Stimulated activated memory B cell treated with anti-CD40 and anti-IgM and Interleukin-4, amounts not matched to agents 10 μg/mL and 1 μg/mL and 100 μg/mL, for 72 hours (primary cell): Measurements from ENCODE around the gene MRAP.

ENCODE experiments used
- ATAC-seq: fragments of 150-1000 bp; cut with Tn5 transposase; 2 replicates; pipeline ENCODE4 v1.10.0; 2021
- H3K27ac Mint-ChIP-seq: one replicate; pipeline ENCODE4 v1.8.0; 2022; ENCODE audit warnings: mild to moderate bottlenecking, mixed read lengths
- H3K27me3 Mint-ChIP-seq: one replicate; pipeline ENCODE4 v1.8.0; 2022; ENCODE audit warnings: mixed read lengths
- H3K36me3 Mint-ChIP-seq: one replicate; pipeline ENCODE4 v1.8.0; 2022; ENCODE audit warnings: mixed read lengths
- H3K4me1 Mint-ChIP-seq: one replicate; pipeline ENCODE4 v1.8.0; 2022; ENCODE audit warnings: mixed read lengths
- H3K4me3 Mint-ChIP-seq: one replicate; pipeline ENCODE4 v1.8.0; 2022; ENCODE audit warnings: mild to moderate bottlenecking, moderate library complexity, mixed read lengths
- H3K9me3 Mint-ChIP-seq: one replicate; pipeline ENCODE4 v1.8.0; 2022; ENCODE audit warnings: mixed read lengths

The MRAP gene

DNA sequence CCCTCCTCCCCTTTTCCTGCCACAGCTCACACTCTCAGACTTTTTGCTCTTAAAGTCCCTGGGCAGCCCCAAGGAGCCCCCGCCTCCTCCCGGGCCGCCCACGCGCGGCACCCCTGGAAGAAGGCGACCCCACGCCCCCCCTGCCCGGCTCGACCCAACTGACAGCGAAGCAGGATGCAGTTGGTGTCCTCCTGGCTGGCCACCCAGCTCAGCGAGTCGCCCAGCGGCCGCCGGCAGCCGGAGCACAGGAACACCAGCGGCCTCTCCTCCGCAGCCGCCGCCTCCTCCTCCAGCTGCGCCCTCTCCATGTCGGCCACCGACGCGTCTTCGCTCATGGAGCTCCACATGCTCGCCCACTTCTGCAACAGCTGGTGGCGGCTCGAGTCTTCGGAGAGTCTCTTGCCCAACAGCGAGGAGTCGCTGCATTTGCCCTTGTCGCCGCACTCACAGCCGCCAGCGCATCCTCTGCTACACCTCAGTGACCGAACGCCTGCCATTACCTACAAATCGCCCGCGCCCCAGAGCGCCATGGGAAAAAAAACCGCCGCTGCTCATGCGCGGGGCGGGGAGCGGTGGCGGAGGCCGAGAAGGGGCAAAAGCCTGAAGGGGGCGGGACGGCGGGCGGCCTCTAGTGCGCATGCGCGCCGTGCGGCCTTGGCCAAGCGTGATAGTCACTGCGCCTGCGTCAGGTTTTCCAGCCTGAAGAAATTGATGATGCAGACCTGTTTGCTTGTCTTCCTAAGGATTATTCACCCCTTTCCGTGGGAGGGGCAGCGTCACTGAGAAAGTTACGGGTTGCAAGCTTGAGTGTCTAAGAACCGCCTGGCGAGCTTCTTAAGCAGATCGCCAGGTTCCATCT lies 19.9 kb upstream of the MRAP start, which contains the start of gene MIS18A:
TSS of gene MIS18A (minus strand) at position 532 of the 859 bp plus-strand sequence. CDS start at position 497, 35 bp downstream.
- peak within 1 kb of the TSS; percentile 100 for H3K4me3 Mint-ChIP-seq
- H3K27ac Mint-ChIP-seq, result peak within 1 kb of the TSS; percentile 89
- ATAC-seq, result peak; percentile 96
- no peaks in the 10 kb centered on the region for H3K9me3 Mint-ChIP-seq
- no peaks in the 10 kb centered on the region for H3K27me3 Mint-ChIP-seq
- peaks cover 35% of the 10 kb centered on the region for H3K4me1 Mint-ChIP-seq
- peaks cover 23% of the 10 kb centered on the region for H3K36me3 Mint-ChIP-seq

DNA sequence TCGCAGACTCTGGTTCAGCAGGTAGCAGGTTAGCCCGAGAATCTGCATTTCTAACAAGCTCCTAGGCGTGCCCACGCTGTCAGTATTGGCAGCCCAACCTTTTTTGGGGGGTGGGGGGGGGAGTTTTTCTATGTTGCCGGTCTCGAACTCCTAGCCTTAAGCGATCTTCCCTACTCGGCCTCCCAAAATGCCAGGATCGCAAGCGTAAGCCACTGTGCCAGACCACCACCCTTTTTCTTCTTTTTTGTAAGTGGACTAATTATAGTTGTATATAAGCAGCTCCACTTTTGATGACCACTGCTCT lies 19.3 kb upstream of the MRAP start:
- no peak for ATAC-seq
- Mint-ChIP-seq H3K9me3 (no peaks in the 10 kb centered on the region), H3K27me3 (no peaks in the 10 kb centered on the region), H3K27ac (peak overlapping the region; percentile 89), H3K36me3 (peaks cover 28% of the 10 kb centered on the region), H3K4me1 (peaks cover 35% of the 10 kb centered on the region), H3K4me3 (peak overlapping the region; percentile 100)

DNA sequence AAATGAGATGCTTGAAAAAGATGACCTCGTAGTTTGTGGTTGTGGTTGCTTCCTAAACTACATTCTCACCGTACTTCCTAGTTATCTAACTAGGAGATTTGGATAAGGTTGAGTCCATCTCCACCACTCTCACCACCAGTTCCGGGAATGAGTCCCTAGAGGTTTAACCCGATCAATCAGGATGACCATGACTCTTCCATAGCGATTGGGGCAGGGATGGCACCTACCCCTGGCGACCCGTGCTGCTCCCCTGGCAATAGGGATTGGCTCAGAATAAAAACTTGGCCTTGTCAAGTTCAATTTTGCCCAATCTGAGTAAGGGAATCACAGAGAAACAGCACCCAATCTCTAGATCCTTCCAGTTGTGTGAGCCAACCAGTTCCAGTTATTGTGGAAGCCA lies 17.1 kb upstream of the MRAP start:
- Mint-ChIP-seq H3K27me3 (no peaks in the 10 kb centered on the region), H3K27ac (no peak overlapping the region), H3K9me3 (no peaks in the 10 kb centered on the region), H3K36me3 (peaks cover 45% of the 10 kb centered on the region), H3K4me1 (peaks cover 29% of the 10 kb centered on the region), H3K4me3 (no peak overlapping the region)
- ATAC-seq, result no peak

DNA sequence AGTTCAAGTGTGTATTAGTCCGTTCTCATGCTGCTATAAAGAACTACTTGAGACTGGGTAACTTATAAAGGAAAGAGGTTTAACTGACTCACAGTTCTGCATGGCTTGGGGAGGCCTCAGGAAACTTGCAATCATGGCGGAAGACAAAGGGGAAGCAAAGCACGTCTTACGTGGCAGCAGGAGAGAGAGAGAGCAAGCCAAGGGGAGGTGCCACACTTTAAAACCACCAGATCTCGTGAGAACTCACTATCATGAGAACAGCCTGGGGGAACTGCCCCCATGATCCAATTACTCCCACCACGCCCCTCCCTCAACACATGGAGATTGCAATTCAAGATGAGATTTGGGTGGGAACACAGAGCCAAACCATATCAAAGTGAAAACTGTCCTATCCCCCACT lies 15.7 kb upstream of the MRAP start:
- Mint-ChIP-seq H3K27me3 (no peaks in the 10 kb centered on the region), H3K36me3 (peaks cover 51% of the 10 kb centered on the region), H3K4me3 (no peak overlapping the region), H3K27ac (no peak overlapping the region), H3K4me1 (peaks cover 26% of the 10 kb centered on the region), H3K9me3 (peaks cover 3% of the 10 kb centered on the region)
- ATAC-seq, result no peak

DNA sequence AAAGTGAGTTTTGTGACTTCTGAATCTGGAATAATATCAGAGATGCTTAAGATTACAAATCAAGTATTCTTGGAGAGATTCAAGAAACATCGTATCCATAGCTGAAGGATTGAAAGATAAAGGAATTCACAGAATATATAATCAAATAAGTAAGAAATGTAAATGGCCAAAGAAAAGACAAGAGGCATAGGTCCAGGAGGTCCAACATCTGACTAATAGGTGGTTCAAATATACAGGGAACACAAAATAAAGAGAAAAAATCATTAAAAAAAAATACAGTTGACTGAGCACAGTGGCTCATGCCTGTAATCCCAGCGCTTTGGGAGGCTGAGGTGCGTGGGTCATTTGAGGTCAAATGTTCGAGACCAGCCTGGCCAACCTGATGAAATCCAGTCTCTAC lies 13.2 kb upstream of the MRAP start:
- peaks cover 2% of the 10 kb centered on the region for H3K4me1 Mint-ChIP-seq
- peaks cover 51% of the 10 kb centered on the region for H3K36me3 Mint-ChIP-seq
- H3K4me3 Mint-ChIP-seq, result no peak overlapping the region
- no peak for ATAC-seq
- peaks cover 3% of the 10 kb centered on the region for H3K9me3 Mint-ChIP-seq
- H3K27ac Mint-ChIP-seq, result no peak overlapping the region
- H3K27me3 Mint-ChIP-seq, result no peaks in the 10 kb centered on the region

DNA sequence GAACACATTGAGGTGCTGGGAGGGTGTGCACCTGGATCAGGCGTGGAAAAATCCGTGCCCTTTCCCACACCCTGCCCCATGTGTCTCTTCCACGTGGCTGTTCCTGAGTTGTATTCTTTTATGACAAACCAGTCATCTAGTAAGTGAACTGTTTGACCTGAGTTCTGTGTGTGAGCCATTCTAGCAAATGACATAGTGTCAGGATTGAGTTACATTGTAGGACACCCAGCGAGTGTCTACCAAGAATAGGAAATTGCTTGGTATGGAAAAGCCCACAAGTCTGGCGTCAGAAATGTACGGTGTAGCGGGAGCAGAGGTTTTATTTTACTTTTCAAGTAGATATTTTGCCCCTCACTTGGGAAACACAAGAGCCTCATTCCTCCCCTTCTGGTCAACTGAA lies 1.2 kb upstream of the MRAP start:
- no peak for ATAC-seq
- Mint-ChIP-seq H3K4me3 (no peak overlapping the region), H3K27me3 (no peaks in the 10 kb centered on the region), H3K36me3 (peaks cover 15% of the 10 kb centered on the region), H3K9me3 (no peaks in the 10 kb centered on the region), H3K4me1 (no peaks in the 10 kb centered on the region), H3K27ac (no peak overlapping the region)

DNA sequence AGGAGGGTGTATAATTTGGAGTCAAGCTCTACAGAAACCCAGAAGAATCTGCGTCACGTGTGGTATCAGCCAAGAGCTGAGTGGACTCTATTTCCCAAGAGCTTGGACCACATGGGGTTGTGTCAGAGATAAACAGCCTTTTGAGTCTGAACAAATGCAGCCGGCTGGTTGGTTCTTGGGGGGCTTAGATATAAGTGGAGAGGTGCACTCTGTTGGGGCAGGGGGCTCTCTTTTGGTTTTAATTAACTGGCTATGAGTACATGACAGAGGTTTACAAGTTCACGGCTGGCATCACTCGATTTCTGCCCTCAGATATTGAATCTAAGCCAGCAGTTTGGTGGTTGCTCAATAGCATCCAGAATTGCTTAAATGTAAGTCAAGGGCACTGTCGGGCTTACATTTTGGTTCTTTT lies 501 bp upstream of the MRAP start:
- Mint-ChIP-seq H3K9me3 (no peaks in the 10 kb centered on the region), H3K4me1 (no peaks in the 10 kb centered on the region), H3K27me3 (no peaks in the 10 kb centered on the region), H3K27ac (no peak overlapping the region), H3K36me3 (peaks cover 16% of the 10 kb centered on the region), H3K4me3 (no peak overlapping the region)
- no peak for ATAC-seq

DNA sequence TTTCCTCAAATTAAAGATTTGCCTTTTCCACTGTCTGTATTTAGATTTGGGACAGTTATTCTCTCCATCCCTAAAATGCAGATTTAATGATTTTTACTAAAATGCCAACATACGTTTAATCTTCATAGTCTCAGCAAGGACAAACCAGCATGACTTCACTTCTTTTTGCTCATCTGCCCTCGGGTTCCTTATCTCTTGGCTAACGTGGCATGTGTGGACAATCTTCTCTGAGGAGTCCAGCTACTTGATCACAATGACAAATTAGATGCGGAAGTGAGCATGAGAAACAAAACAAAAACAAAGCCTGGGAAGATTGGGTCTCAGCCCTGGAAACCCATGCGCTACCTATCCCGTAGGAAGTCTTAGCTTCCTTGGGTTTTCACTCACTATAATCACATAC lies 1.0 kb downstream of the MRAP start:
- Mint-ChIP-seq H3K36me3 (peaks cover 29% of the 10 kb centered on the region), H3K9me3 (no peaks in the 10 kb centered on the region), H3K27me3 (no peaks in the 10 kb centered on the region), H3K4me1 (no peaks in the 10 kb centered on the region), H3K27ac (no peak overlapping the region), H3K4me3 (no peak overlapping the region)
- ATAC-seq, result no peak

DNA sequence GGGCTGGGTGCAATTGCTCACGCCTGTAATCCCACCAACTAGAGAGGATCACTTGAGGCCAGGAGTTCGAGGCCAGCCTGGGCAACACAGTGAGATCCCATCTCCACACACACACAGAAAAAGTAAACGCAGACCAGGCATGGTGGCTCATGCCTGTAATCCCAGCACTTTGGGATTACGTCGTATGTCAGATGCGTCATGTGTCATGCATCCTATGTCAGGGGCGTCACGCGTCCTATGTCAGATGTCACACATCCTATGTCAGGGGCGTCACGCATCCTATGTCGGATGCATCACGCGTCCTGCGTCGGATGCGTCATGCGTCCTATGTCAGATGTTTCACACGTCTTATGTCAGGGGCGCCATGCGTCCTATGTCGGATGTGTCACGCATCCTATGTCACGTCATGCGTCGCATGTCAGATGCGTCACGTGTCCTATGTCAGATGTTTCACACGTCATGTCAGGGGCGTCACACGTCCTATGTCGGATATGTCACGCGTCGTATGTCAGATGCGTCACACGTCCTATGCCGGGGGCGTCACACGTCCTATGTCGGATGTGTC lies 1.5 kb downstream of the MRAP start:
- Mint-ChIP-seq H3K27ac (no peak overlapping the region), H3K36me3 (peaks cover 30% of the 10 kb centered on the region), H3K27me3 (no peaks in the 10 kb centered on the region), H3K4me3 (no peak overlapping the region), H3K4me1 (no peaks in the 10 kb centered on the region), H3K9me3 (no peaks in the 10 kb centered on the region)
- no peak for ATAC-seq

DNA sequence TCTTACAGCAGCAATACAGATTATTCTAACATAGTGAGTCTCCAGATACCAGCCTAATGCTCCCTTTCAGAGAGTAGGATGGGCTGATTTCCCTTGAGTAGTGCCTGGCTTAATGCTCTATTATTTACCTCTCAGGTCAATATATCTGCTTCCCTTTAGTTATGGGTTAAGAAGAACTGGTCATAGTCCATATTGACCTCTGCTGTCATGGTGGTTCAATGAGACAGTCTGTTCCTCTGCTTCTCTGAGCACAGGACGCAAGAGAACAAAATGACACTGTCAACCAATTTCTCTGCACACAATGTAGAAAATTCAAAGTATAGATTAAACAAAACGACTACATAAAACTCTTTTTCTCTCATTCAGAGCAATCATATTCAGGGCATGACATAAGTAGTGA lies 2.9 kb downstream of the MRAP start:
- no peaks in the 10 kb centered on the region for H3K27me3 Mint-ChIP-seq
- H3K9me3 Mint-ChIP-seq, result no peaks in the 10 kb centered on the region
- no peak overlapping the region for H3K4me3 Mint-ChIP-seq
- no peak overlapping the region for H3K27ac Mint-ChIP-seq
- no peak for ATAC-seq
- H3K36me3 Mint-ChIP-seq, result peaks cover 40% of the 10 kb centered on the region
- no peaks in the 10 kb centered on the region for H3K4me1 Mint-ChIP-seq

DNA sequence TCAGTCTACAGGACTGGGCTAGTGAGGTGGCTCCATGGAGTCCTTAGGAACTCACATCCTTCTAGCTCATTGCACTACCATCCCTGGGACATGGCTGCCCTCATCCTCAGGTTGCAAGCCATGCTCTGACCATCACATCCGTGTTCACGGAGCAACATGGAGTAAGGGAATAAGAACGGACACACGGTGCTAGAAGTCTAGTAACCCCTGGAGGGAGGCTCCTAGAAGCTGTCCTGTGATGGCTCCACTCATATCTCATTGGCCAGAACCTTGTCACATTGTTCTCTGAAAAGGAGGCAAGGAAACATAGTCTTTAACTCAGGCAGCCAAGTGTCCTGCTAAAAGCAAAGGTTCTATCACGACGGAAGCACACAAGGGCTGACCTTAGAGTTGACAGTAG lies 3.9 kb downstream of the MRAP start:
- Mint-ChIP-seq H3K27ac (no peak overlapping the region), H3K4me1 (no peaks in the 10 kb centered on the region), H3K27me3 (no peaks in the 10 kb centered on the region), H3K9me3 (no peaks in the 10 kb centered on the region), H3K4me3 (no peak overlapping the region), H3K36me3 (peaks cover 47% of the 10 kb centered on the region)
- ATAC-seq, result no peak

DNA sequence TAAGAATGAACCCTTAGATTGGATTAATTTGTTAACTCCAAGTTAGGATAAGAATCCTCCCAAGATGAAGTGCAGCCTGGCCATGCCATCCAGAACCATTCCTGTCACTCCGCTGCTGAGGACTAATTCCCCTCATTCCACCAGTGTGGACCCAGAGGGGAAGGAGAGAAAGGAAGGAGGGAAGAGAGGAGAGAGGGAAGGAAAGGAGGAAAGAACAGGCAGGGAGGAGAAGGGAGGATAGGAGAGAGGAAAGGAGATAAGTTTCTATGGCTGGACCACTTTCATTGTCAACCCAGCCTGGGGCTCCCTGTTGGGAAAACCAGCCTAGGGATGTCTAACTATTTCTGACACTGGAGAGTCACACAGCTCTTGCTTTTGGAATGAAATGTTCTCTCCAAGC lies 4.7 kb downstream of the MRAP start:
- Mint-ChIP-seq H3K4me3 (no peak overlapping the region), H3K9me3 (no peaks in the 10 kb centered on the region), H3K36me3 (peaks cover 52% of the 10 kb centered on the region), H3K4me1 (no peaks in the 10 kb centered on the region), H3K27ac (no peak overlapping the region), H3K27me3 (no peaks in the 10 kb centered on the region)
- no peak for ATAC-seq

DNA sequence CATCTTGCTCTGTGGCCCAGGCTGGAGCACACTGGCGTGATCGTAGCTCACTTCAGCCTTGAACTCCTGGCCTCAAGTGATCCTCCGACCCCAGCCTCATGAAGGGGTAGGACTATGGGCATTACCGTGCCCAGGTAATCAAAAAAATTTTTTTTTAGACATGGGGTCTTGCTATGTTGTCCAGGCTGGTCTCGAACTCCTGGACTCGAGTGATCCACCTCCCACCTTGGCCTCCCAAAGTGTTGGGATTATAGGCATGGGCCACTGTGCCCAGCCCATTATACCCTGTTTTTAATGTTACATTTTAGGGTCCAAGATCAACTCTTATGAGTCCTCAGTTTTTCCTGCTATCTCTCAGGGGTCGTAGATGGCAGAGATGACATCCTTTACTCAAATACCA lies 6.3 kb downstream of the MRAP start:
- H3K27me3 Mint-ChIP-seq, result no peaks in the 10 kb centered on the region
- H3K36me3 Mint-ChIP-seq, result peaks cover 57% of the 10 kb centered on the region
- no peaks in the 10 kb centered on the region for H3K9me3 Mint-ChIP-seq
- H3K27ac Mint-ChIP-seq, result no peak overlapping the region
- no peak overlapping the region for H3K4me3 Mint-ChIP-seq
- no peak for ATAC-seq
- no peaks in the 10 kb centered on the region for H3K4me1 Mint-ChIP-seq

DNA sequence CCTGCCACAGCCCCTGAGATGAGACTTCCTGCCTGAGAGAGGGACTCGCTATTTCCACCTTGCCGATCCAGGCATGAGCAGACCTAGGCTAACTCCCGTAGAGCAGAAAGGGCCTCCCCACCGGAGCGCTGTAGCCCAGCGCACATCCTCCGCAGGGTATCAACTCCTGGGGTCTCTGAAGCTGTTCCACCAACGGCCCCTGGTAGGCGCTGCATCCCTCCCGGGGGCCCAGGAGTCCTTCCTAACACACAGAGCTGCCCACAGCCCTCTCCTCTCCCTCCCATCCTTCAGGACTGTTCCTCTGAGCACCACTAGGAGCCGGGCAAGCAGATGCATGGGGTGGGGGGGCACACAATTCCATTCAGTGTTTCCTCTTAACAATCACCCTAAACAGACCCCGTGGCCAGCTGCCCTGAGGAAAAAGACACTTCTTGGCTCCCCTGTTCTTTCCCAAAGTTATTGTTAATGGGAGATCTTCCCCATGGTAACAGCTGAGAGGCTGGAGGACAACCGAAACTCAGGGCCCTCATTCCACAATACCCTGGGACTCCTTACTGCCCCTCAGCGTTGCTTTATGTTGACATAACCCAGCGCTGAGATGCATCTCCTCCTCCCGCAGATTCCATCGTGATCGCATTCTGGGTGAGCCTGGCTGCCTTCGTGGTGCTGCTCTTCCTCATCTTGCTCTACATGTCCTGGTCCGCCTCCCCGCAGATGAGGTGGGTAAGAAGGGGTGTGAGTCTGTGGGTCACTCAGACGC lies 7.5 kb downstream of the MRAP start:
- Mint-ChIP-seq H3K4me3 (no peak overlapping the region), H3K36me3 (peaks cover 56% of the 10 kb centered on the region), H3K4me1 (peaks cover 6% of the 10 kb centered on the region), H3K27me3 (no peaks in the 10 kb centered on the region), H3K27ac (no peak overlapping the region), H3K9me3 (no peaks in the 10 kb centered on the region)
- ATAC-seq, result no peak

DNA sequence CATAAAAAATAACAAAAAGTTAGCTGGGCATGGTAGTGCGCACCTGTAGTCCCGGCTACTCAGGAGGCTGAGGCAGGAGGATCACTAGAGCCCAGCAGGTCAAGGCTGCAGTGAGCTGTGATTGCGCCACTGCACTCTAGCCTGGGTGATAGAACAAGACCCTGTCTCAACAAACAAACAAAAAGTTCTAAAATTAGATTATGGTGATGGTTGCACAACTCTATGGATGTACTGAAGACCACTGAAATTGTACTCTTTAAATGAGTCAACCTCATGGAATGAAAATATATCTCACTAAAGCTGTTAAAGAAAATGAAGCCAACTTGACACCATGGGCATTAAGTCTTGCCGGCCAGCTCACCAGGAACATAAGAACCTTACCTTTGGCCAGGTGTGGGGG lies 9.1 kb downstream of the MRAP start:
- Mint-ChIP-seq H3K4me3 (no peak overlapping the region), H3K9me3 (no peaks in the 10 kb centered on the region), H3K27ac (no peak overlapping the region), H3K4me1 (peaks cover 14% of the 10 kb centered on the region), H3K36me3 (peaks cover 67% of the 10 kb centered on the region), H3K27me3 (no peaks in the 10 kb centered on the region)
- ATAC-seq, result no peak

DNA sequence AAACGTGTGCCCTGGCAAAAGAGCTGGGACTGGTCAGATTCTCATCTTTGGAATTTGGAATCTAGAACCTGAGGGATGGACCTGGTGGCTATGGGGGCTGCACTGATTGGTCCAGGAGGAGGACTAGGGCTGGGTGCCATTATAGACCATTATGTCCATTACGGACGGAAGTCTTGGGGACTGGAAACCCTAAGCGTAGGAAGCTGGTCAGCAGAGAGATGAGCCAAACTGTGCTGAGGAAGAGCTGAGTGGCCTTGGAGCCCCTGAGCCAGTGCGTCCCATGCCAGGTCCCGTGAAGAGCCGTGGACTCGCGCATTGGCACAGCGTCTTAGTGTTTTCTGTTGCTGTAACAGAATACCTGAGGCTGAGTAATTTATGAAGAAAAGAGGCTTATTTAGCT lies 10.0 kb downstream of the MRAP start:
- H3K27ac Mint-ChIP-seq, result no peak overlapping the region
- no peak for ATAC-seq

More for the DNA sequence above, 10.0 kb downstream of the MRAP start:
- H3K4me3 Mint-ChIP-seq, result no peak overlapping the region
- no peaks in the 10 kb centered on the region for H3K27me3 Mint-ChIP-seq
- no peaks in the 10 kb centered on the region for H3K9me3 Mint-ChIP-seq
- peaks cover 70% of the 10 kb centered on the region for H3K36me3 Mint-ChIP-seq
- peaks cover 14% of the 10 kb centered on the region for H3K4me1 Mint-ChIP-seq
